HG02678 (cell line): Measurements from ENCODE around the gene CC2D2B.

Experiments
- ATAC-seq: cut with Tn5 transposase; IDR thresholded peaks from one replicate; pipeline ENCODE4 v1.9.1; 2021; ENCODE audit warnings: mild to moderate bottlenecking, moderate library complexity; ENCODE audit not compliant: unreplicated experiment

CC2D2B gene

GRCh38 chr10:96074776-96075175 lies 167.0 kb downstream of the CC2D2B start:
- ATAC-seq = no peak

- ATAC-seq = no peak
Observed at GRCh38 chr10:96075977-96076376, 168.2 kb downstream of the CC2D2B start.

GRCh38 chr10:96077156-96077555 lies 169.4 kb downstream of the CC2D2B start:
- no peak for ATAC-seq

GRCh38 chr10:96082153-96082552 lies 174.4 kb downstream of the CC2D2B start:
- no peak for ATAC-seq
